Coronary artery (tissue), 2 donors: ENCODE results near the gene WNK4.
A peak's percentile ranks its signal among the peaks of the same experiment; 100 is the strongest.

Experiments used
- DNase-seq: peaks from one replicate; pipeline ENCODE4 v3.0.0-alpha.2; 2017; ENCODE audit warnings: low spot score
- H3K27ac ChIP-seq, 2 donors: fragments of 200-600 bp; sonication (generic); one replicate each; pipeline ENCODE4 v1.5.1; 2016 to 2019
- H3K4me3 ChIP-seq: fragments of 200-600 bp; sonication (generic); 2 replicates; pipeline ENCODE4 v1.5.1; 2016; ENCODE audit warnings: mild to moderate bottlenecking, moderate library complexity
- TF ChIP-seq, protein P1 (sequence below): fragments of 200-600 bp; sonication (generic); IDR thresholded peaks from one replicate; pipeline ENCODE4 v1.5.1; 2019; ENCODE audit warnings: antibody characterized with exemption

Gene WNK4

DNA sequence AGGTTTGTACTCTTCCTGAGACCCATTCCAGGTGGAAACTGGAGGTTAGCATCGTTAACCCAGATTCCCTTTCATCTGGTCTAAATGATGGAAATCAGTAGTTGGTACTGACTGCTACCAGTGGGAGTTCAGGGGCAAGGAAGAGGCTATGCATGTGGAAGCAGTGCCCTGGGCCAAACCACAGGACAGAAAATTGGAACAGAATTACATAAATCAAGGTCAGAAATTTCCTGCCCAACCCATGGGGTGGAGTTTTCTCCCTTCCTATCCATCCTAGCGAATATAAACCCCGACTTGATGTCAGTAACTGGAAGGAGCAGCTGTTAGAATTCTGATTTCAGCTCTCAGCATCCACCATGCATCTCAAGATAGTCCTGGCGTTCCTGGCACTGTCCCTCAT is 63.9 kb downstream of the WNK4 start, which contains the start of gene AOC2:
TSS of gene AOC2 (plus strand) at position 310 of the 400 bp plus-strand sequence. CDS start at position 357, 47 bp downstream.
- TF ChIP-seq, protein P1, sequence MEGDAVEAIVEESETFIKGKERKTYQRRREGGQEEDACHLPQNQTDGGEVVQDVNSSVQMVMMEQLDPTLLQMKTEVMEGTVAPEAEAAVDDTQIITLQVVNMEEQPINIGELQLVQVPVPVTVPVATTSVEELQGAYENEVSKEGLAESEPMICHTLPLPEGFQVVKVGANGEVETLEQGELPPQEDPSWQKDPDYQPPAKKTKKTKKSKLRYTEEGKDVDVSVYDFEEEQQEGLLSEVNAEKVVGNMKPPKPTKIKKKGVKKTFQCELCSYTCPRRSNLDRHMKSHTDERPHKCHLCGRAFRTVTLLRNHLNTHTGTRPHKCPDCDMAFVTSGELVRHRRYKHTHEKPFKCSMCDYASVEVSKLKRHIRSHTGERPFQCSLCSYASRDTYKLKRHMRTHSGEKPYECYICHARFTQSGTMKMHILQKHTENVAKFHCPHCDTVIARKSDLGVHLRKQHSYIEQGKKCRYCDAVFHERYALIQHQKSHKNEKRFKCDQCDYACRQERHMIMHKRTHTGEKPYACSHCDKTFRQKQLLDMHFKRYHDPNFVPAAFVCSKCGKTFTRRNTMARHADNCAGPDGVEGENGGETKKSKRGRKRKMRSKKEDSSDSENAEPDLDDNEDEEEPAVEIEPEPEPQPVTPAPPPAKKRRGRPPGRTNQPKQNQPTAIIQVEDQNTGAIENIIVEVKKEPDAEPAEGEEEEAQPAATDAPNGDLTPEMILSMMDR, result no peak
- Histone ChIP-seq H3K4me3 (no peak within 1 kb of the TSS), H3K27ac (peak within 1 kb of the TSS in 1 of 2 donors; percentile 49)
- peak; percentile 17 for DNase-seq

DNA sequence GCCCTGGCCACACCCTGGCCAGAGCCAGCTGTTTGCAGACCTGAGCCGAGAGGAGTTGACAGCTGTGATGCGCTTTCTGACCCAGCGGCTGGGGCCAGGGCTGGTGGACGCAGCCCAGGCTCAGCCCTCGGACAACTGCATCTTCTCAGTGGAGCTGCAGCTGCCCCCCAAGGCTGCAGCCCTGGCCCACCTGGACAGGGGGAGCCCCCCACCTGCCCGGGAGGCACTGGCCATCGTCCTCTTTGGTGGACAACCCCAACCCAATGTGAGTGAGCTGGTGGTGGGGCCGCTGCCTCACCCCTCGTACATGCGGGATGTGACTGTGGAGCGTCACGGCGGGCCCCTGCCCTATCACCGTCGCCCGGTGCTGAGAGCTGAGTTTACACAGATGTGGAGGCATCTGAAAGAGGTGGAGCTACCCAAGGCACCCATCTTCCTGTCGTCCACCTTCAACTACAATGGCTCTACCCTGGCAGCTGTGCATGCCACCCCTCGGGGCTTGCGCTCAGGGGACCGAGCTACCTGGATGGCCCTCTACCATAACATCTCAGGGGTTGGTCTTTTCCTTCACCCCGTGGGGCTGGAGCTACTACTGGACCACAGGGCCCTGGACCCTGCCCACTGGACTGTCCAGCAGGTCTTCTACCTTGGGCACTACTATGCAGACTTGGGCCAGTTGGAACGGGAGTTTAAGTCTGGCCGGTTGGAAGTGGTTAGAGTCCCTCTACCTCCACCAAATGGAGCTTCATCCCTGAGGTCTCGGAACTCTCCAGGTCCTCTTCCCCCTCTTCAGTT is 64.5 kb downstream of the WNK4 start:
- peak; percentile 70 for DNase-seq
- TF ChIP-seq, protein P1, result no peak
- peak overlapping the region in 1 of 2 donors; percentile 49 for H3K27ac ChIP-seq
- no peak overlapping the region for H3K4me3 ChIP-seq

DNA sequence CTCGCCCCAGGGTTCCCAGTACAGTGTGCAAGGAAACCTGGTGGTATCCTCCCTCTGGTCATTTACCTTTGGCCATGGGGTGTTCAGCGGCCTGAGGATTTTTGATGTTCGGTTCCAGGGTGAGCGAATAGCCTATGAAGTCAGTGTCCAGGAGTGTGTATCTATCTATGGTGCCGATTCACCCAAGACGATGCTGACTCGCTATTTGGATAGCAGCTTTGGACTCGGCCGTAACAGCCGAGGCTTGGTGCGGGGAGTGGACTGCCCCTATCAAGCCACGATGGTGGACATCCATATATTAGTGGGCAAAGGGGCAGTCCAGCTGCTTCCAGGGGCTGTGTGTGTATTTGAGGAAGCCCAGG is 65.1 kb downstream of the WNK4 start:
- DNase-seq, result peak; percentile 70
- TF ChIP-seq, protein P1, result no peak
- Histone ChIP-seq H3K4me3 (no peak overlapping the region), H3K27ac (peak overlapping the region in 1 of 2 donors; percentile 80)

DNA sequence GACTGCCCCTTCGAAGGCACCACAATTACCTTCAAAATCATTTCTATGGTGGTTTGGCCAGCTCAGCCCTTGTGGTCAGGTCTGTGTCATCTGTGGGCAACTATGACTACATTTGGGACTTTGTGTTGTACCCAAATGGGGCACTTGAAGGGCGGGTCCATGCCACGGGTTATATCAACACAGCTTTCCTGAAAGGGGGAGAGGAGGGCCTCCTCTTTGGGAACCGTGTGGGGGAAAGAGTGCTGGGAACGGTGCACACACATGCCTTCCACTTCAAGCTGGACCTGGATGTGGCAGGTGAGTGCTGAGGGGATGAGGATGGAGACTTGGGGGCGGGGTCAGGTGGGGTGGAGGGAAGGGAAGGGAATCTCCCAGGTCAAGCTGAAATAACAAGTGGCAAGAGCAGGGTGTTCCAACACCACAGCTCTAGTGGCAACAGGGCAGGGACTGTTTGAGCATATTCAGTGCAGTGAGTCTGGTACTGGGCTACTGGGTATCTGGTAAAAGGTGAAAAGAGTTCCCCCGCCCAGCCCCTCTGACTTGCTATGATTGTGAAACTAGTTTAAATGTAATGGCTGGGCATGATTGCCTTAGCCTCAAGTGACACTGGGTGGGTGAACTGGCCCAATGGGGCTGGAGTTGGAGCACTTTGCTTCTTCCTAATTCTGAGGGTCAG is 65.6 kb downstream of the WNK4 start:
- Histone ChIP-seq H3K4me3 (no peak overlapping the region), H3K27ac (peak overlapping the region; percentile 33 to 80)
- TF ChIP-seq, protein P1, result no peak
- peak; percentile 70 for DNase-seq
